ENCODE measurements around the gene MARF1. TPM values are rescaled to one million over a fixed set of nuclear protein-coding genes. Genes with fewer than 3 reads are reported as not detected.
"Not testable (repeated sequence)": the region's sequence is repeated elsewhere in the genome, so short reads cannot be mapped to it uniquely, and the experiment has no call there.

Gene MARF1
- polyA plus RNA-seq, 1 donor: 36.0 TPM

GRCh38 chr16:15621456-15621855 is 21.5 kb downstream of the MARF1 start:
- no peak for DNase-seq (ENCODE audit: low read depth)

GRCh38 chr16:15620611-15621195 is 22.3 kb downstream of the MARF1 start:
- no peak for DNase-seq (ENCODE audit: low read depth)

GRCh38 chr16:15618392-15618791 is 24.6 kb downstream of the MARF1 start:
- no peak for DNase-seq (ENCODE audit: low read depth)

GRCh38 chr16:15617901-15618300 is 25.1 kb downstream of the MARF1 start:
- DNase-seq (ENCODE audit: low read depth): no peak

- DNase-seq (ENCODE audit: low read depth): no peak
Measured at GRCh38 chr16:15616475-15617165, 26.3 kb downstream of the MARF1 start.

GRCh38 chr16:15616012-15616411 is 26.9 kb downstream of the MARF1 start:
- DNase-seq (ENCODE audit: low read depth): no peak

- no peak for DNase-seq (ENCODE audit: low read depth)
Measured at GRCh38 chr16:15613676-15614075, 29.3 kb downstream of the MARF1 start.

- DNase-seq (ENCODE audit: low read depth): no peak
Measured at GRCh38 chr16:15611610-15612009, 31.3 kb downstream of the MARF1 start.

- no peak for DNase-seq (ENCODE audit: low read depth)
Measured at GRCh38 chr16:15610369-15610871, 32.5 kb downstream of the MARF1 start.

GRCh38 chr16:15609286-15609649 is 33.7 kb downstream of the MARF1 start:
- no peak for DNase-seq (ENCODE audit: low read depth)

GRCh38 chr16:15608398-15609285 is 34.3 kb downstream of the MARF1 start:
- no peak for DNase-seq (ENCODE audit: low read depth)

- DNase-seq (ENCODE audit: low read depth): no peak
Measured at GRCh38 chr16:15607700-15608396, 35.1 kb downstream of the MARF1 start.

GRCh38 chr16:15607221-15607699 is 35.7 kb downstream of the MARF1 start:
- not testable (repeated sequence) for DNase-seq (ENCODE audit: low read depth)

GRCh38 chr16:15606518-15607220 is 36.3 kb downstream of the MARF1 start:
- no peak for DNase-seq (ENCODE audit: low read depth)

GRCh38 chr16:15605839-15606517 is 37.0 kb downstream of the MARF1 start:
- DNase-seq (ENCODE audit: low read depth): no peak

GRCh38 chr16:15604460-15605440 is 38.2 kb downstream of the MARF1 start:
- no peak for DNase-seq (ENCODE audit: low read depth)

GRCh38 chr16:15602285-15603044 is 40.5 kb downstream of the MARF1 start:
- no peak for DNase-seq (ENCODE audit: low read depth)

- no peak for DNase-seq (ENCODE audit: low read depth)
Measured at GRCh38 chr16:15601212-15601879, 41.6 kb downstream of the MARF1 start.
